MM.1S (cell line): ENCODE data around the gene ZC3H12C.

Experiments used
- EZH2 ChIP-seq: fragments of 300-600 bp; sonication (generic); optimal IDR thresholded peaks from 2 replicates; pipeline ENCODE3; 2017; ENCODE audit warnings: low read depth, mild to moderate bottlenecking, antibody characterized with exemption, low read length, mixed read lengths
- EZH2phosphoT487 ChIP-seq: fragments of 300-600 bp; sonication (generic); IDR thresholded peaks from 2 replicates; pipeline ENCODE4 v1.6.1; 2018; ENCODE audit warnings: antibody characterized with exemption, low read length
- TF ChIP-seq, protein P1 (sequence below): fragments of 300-600 bp; sonication (generic); IDR thresholded peaks from 2 replicates; pipeline ENCODE4 v1.5.1; 2016; ENCODE audit warnings: antibody characterized with exemption, low read length, mixed read lengths

DNA sequence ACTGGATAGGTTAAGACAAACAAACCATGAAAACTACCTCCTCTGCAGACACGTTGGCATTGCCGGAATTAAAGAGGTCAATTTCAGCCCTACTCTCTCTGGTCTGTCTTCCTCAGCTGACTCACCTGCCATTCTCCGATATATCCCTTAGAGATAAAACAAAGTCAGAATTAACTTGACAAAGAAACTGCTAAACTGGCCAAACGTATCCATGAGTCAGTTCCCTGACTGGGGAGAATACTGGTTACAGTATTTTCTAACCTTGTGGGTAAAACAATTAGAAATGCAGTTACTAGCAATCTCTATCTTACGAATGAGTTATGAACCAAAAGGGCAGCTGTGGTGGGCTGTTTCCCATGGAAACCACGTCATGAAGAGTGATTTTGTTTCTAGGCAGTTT, 107.0 kb downstream of the ZC3H12C start:
- TF ChIP-seq, protein P1, sequence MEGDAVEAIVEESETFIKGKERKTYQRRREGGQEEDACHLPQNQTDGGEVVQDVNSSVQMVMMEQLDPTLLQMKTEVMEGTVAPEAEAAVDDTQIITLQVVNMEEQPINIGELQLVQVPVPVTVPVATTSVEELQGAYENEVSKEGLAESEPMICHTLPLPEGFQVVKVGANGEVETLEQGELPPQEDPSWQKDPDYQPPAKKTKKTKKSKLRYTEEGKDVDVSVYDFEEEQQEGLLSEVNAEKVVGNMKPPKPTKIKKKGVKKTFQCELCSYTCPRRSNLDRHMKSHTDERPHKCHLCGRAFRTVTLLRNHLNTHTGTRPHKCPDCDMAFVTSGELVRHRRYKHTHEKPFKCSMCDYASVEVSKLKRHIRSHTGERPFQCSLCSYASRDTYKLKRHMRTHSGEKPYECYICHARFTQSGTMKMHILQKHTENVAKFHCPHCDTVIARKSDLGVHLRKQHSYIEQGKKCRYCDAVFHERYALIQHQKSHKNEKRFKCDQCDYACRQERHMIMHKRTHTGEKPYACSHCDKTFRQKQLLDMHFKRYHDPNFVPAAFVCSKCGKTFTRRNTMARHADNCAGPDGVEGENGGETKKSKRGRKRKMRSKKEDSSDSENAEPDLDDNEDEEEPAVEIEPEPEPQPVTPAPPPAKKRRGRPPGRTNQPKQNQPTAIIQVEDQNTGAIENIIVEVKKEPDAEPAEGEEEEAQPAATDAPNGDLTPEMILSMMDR = no peak
- TF ChIP-seq EZH2 (no peak), EZH2phosphoT487 (no peak)
